Activated CD8-positive, alpha-beta memory T cell treated with anti-CD3 and anti-CD28 coated beads, Interleukin-2, amount 50 U/mL, for 24 hours (primary cell): ENCODE results near the gene DLG2.
"Not testable (repeated sequence)": the region's sequence is repeated elsewhere in the genome, so short reads cannot be mapped to it uniquely, and the experiment has no call there.

Experiments
- DNase-seq: peaks from one replicate; pipeline ENCODE4 v3.0.0-alpha.2; 2020; ENCODE audit errors: extremely low read depth

DLG2 gene

DNA sequence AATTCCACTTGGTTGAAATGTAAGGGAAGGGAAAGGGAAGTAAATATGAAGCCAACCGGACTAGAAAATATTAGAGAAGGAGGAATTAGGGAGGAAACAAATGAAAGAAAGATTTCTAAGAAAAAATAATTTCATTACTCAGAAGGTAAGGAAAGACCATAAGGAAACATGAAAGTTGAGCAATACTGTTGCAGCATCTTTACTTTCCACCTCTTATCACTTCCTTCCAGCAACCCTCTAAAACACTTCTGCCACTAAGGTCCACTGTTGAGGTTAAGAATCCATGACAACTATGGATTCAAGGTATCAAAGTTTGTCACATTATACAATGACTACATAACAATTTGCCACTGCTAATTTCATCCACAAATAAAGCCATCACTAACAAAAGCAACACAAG is 308.6 kb downstream of the DLG2 start:
- no peak for DNase-seq

DNA sequence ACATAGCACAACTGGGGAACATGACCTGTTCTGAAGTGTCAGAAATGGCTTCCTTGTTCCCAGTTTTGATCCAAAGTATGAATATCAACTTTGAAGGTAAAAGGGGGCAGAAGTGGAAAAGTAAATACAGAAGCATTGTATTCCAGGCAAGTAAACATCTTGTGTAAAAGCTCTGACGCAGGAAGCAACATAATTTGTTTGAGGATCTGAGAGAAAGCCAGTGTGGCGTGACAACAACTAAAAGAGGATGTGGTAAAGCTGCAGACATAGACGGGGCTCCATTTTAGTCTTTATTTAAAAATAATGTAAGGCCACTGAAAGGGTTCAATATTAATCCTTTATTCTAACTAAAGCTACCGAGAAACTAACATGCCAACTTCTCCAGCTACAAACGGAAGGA is 310.2 kb downstream of the DLG2 start:
- DNase-seq = no peak

DNA sequence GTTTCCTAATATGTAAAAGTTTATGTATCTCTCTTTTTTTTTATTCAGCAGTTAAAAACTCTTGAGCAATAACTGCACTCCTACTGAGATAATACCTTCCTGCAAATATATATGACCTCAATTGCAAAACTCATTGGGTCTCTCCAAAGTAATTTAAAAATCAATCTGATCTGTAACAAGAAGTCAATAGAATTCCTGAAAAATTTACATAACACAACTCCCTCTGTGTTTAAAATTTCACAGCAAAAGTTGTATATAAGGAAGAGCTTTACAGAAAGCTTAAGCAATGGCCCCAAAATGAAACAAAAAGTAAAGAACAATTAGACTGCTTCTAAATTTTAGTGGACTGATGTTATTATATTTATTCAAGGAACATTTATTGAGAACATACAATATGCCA is 313.4 kb downstream of the DLG2 start:
- no peak for DNase-seq

DNA sequence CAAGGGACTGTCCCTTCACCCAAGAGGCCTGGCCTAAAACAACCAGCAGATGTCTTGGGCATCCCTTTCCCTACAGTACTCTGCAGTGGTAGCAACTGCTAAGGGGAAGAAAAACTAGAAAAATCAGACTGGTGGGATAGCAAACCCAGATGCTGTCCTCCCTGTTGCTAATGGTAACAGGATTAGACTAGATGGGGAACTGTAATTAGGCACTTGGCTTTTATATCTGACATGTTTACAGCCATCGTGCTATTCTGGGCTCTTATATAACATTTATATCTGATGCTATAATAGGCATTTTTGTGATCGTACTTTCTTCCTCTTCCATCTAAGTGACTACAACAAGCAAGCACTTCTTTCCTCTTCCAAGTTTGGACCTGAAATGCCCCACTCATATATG is 316.7 kb downstream of the DLG2 start:
- DNase-seq = no peak

DNA sequence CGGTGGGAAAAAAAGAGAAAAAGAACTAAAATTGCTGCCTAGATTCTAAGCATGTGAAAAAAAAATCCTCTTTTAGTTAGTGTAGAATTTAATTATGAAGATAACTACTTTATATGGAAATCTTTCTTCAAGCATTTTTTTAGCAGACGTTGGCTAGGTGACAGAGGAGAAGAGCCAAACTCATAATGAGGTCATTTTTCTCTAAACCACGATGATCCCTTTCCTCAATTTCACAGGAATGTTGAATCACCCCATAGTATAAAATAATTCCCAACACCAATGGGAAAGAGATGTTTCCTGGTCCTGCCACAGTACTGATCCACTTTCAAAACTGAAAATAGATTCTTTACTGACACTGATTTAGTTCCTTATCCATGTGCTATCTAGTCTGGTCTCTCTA is 319.8 kb downstream of the DLG2 start:
- DNase-seq = no peak

DNA sequence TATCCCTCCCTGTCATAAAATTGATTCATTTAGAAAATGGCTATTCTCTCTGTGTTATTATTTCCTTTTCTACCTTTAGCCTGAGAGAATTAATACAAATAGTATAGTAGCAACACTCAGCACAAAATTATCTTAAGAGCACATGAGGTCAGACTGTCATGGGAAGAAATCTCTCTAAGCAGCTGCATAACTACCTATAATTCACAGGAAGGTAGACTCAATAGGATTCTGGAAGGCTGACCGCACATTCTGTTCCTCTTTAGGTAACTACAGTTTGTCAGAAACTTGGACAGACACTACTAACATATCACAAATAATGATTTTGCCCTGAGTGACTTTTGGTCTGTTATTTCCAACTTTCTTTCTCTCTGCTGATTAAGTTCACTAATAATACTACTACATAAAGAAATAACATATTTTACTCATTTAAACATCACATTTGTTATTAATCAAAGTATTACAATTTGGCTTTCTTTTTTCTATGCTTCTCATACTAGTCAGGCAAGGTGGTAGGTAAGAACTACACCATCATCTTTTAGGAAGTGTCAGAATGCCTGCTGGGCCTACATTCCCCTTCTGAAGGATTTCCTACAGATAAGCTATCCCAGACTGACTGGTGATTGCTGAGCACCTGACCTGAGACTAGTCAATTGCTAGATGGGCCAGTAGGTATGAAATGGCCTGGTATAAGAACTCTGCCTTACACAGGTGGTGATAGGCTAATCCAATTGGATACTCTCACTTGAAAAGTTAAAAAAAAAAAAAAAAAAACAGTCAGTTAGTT is 325.1 kb downstream of the DLG2 start:
- DNase-seq = no peak

DNA sequence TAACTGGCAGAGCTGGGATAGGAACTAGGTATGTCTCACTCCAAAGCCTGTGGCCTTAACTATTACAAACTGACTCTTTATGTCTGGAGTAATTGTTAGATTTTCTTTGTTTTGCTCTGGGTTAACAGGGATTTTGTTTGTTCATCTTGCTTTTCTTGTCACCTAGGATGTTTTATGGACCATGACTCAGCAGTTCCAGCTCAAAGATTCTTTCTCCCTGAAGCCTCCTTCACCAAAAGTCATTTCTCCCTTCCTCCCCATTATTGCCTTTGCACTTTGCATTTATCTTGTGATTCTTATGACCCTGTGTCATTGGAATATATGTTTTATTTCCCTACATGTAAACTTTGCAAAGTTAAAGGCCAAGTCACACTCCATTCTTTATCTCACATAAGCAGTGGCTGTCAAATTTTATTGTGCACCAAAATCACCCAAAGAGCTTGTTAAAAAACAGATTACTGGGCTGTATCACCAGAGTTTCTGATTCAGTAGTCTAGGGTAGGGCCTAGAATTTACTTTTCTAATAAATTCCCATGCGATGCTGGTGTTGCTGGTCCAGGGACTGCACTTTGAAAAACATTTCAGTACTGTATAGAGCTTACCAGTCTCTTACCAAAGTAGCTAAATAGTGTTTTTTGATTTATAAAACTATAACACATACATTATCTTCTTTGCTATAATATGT is 327.7 kb downstream of the DLG2 start:
- DNase-seq = no peak

DNA sequence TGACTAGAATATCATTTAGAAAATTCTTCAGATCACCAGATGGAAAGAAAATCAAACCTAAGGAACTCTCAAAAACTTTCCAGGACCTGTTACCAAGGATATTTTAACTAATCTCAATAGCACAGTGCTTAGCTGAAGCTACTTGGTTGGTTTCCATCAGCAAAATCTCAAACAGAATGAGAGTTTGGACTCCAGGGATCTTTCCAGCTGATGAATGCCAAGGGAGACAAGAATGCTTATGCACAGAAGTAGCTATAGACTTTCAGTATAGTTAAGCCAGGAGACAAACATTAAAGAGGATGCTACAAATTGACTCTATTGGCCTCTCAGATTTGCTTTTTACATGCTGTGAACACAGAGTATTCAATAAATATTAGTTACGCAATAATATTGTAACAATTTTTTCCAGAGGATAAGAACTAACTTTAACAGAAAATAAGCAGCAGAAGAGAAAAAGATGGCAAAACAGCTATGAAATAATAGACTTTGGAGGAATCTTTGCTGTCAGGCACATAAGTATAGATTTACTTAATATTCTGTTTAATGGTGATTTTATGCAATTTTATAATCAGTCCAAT is 331.4 kb downstream of the DLG2 start:
- DNase-seq = no peak

DNA sequence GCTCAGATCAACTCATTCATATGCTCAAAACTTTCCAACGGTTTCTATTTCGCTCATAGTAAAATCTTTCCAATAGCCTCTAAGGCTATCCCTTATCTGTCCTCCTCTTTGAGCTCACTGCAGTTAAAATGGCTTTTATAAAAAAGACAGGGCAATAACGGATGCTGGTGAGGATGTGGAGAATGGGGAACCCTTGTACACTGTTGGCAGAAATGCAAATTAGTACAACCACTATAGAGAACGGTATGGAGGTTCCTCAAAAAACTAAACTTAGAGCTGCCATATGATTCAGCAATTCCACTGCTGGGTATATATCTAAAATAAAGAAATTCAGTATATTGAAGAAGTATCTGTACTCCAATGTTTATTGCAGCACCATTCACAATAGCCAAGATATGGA is 345.6 kb downstream of the DLG2 start:
- DNase-seq = no peak

DNA sequence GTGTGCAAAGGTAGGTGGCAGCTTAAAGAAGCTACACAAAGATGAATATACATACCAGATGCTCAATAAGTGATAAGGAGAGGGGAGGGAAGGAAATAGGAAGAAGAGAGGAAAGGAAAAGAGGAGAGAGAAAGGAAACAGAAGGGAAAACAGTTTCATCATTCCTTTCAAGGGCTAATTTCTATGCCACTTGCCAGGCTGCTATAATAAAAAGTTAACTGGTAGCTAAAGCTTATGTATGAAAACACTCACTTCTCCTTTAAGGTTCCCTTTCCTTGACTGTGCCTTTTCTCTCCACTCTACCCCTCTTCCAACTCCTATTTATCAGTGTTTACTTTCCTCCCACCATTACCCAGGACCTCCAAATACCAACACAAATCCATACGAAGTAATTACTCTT is 347.9 kb downstream of the DLG2 start:
- no peak for DNase-seq

DNA sequence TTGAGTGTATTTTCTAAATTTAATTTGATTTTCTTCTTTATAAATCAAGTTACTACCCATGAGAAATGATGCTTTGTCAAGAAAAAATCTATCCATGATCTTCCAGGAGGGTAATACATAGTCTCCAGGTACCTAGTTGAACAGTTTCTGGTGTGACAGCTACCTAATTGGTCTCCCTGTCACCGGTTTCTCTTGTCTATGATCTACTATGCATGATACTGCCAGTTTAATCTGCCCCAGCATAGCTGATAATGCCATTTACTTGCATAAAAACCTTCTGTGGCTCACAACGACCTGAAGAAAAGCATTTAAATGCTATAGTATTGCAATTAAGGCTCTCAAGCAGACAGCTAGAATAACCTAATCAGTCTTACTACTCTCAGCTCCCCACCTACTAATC is 349.5 kb downstream of the DLG2 start:
- DNase-seq = no peak

DNA sequence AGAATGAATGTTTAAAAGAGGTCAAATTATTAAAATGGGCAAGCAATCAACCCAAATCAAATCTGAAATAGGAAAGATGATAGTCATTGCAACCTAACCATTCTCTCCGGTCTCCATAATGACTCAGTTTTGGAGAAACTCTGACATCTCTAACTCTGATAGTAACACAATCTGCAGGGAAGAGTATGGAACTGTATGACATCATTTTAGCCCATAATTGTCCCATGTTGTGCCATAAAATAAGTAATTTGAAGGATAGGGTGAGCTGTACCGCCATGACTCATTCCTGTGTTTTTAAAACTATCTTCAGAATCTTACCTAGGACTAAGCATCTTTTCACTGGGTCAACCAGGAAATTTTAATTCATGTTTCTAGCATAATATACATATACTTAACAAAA is 350.8 kb downstream of the DLG2 start:
- DNase-seq = no peak

DNA sequence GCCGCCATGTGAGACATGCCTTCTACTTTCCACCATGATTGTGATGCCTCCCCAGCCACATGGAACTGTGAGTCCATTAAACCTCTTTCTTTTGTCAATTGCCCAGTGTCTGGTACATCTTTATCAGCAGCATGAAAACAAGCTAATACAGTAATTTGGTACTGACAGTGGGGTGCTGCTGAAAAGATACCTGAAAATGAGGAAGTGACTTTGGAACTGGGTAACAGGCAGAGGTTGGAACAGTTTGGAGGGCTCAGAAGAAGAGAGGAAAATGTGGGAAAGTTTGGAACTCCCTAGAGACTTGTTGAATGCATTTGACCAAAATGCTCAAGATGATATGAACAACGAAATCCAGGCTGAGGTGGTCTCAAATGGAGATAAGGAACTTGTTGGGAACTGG is 356.8 kb downstream of the DLG2 start:
- DNase-seq = not testable (repeated sequence)

DNA sequence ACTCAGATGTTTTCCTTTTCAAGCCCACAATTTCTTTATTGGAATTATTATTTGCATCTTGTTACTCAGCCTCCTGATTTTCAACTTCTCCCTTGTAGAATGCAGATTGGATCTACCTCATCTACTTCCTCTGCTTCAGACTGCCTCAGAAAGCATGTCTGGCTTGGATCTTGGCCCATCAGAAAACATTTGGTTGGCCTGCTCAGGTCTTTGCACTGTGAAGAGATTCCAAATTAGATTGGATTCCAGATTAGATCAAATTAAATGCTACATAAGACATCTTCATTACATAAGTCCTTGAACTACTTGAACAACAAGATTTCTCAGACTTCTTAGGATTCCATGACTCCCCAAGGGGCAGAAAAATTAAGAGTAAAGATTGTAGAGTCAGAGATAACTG is 358.0 kb downstream of the DLG2 start:
- DNase-seq = no peak

DNA sequence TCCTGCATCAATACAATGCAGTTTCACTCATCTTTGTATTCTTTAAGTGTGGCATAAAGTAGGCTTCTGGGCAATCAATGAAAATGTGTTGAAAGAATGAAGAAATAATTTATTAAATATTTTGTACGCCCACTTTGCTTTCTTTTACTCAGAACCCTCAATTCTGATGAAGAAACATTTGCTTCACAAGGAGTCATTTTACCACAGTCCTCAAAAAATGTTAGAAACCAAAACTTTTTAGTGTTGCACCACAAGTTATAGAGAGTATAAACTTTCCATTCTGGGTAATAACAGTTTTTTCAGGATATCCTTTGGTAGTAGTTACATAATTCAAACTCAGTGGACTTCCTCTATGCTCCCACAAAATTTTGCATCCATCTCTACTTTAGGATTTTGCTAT is 360.5 kb downstream of the DLG2 start:
- DNase-seq = no peak

DNA sequence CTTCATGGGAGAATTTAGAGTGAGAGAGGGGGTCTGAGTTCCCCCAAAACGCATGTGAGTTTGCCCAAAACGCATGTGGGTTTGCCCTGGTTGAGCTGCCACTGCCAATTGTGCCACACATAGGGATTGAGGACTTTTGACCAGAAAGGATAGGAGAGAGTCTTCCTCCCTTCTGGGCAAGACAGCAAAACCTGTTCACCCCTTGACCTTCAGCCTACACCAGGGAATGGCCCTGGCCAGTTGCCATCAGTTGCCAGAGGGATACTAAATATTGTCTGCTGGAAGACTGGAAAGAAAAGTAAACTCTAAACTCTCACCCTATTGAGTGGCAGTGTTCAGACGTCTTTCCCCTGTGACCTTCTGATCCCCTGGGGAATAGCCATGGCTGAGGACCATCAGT is 363.8 kb downstream of the DLG2 start:
- no peak for DNase-seq

DNA sequence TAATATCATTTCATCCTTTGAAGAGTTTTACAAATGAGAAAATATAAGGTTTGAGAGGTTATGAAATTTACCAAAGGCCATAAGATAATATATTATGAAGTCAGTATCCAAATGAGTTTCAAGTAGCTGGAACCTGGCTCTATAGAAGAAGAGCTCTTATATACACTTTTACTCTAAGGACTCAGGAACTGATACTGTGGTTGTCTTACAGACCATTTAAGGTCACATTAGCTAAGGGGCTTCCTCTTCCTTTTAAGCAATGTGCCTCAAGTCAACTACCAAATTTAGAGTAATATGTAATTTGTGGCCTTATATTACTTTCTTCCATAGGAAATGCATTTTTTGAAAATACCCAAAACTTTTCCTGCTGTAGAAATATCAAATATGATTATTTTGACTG is 369.3 kb downstream of the DLG2 start:
- DNase-seq = no peak

DNA sequence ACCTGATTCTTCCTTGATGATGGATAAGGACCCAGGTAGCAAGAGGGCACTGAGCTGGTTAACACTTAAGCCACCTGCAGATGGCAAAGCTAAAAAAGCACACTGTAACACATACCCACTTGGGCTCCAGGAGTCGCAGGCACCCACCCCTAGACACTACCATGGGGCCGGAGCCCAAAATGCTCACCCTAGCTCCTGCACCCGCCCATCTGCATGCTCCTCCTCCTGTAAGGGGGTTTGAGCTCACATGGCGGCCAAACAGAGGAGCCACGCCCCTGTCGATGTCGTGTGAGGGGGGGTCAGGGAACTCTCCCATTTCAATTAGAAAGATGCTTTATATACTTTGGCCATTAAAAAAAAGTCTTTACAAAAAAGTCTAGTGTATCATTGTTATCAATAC is 370.7 kb downstream of the DLG2 start:
- DNase-seq = no peak

DNA sequence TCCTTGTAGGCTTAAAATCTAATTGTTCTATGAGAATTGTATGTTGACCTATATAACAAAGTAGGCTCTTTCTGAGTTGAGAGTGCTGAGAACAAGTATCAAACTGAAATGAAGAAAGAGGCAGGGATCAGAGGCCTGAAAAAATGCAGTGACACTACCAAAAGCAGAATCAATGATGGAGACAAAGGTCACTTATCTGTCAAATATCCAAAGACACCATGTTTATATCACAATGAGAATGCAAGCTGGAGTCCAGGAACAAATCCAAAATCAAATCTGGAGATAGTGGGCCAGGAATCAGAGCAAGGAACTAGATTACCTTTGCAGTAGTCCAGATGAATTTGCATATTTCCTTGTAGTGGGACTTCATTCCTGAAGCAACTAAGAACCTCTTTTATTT is 377.7 kb downstream of the DLG2 start:
- DNase-seq = no peak

DNA sequence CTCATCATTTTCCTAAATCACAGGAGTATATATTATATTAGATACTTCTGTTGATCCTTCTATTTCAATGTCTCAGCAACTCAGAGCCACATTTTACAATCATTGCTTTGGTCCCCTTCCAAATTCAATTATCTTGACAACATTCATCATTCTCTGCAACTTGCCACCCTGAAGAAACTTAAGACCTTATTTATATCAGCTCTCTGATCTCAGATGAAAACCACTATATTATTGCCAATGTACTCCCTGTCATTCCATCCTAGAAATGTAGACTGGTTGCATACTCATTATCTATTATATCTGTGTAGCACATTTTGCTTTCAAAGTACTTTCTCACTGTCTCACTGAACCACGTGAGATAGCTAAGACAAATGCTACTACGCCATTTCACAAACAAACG is 379.3 kb downstream of the DLG2 start:
- no peak for DNase-seq

DNA sequence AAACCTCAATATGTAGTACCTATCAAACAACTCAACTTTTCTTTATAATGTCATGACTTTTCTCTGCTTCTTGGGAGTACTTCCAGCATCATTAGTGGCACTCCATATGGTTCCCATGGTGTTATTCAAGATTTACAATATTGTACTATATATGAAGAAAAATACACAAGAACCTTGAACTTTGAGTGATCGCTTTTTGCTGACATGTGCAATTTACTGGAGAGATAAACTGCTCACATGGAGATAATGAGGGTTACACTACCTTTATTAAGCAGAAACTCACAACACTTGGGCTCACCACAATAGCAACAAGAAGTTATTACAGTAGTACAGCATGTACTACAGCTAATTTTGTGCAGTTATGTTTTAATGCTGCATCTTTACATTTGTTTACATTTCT is 388.2 kb downstream of the DLG2 start:
- DNase-seq = no peak

DNA sequence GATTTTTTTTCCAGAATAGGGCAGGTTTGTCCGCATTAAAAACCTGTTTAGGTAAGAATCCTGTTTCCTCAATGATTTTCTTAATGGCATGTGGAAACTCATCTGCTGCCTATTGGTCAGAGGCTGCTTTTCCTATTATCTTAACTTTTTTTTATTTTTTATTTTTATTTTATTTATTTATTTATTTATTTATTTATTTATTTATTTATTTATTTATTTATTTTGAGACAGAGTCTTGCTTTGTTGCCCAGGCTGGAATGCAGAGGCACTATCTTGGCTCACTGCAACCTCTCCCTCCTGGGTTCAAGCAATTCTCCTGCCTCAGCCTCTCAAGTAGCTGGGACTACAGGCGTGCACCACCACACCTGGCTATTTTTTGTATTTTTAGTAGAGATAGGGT is 389.1 kb downstream of the DLG2 start:
- DNase-seq = not testable (repeated sequence)

DNA sequence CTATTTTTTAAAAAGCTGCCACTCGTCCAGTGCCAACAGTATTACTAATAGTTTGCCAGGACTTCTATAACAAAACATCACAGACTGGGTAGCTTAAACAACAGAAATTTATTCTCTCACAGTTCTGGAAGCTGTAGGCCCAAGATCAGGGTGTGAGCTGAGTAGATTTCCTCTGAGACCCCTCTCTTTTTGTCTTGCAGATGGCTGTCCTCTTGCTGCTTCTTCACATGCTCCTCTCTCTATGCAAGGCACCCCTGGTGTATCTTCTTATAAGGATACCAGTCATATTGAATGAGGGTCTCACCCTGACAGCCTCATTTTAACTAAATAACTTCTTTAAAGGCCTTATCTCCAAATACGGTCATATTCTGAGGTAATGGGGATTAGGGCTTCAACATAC is 390.9 kb downstream of the DLG2 start:
- DNase-seq = no peak
